ENCODE results near the gene CYTL1.

DNA sequence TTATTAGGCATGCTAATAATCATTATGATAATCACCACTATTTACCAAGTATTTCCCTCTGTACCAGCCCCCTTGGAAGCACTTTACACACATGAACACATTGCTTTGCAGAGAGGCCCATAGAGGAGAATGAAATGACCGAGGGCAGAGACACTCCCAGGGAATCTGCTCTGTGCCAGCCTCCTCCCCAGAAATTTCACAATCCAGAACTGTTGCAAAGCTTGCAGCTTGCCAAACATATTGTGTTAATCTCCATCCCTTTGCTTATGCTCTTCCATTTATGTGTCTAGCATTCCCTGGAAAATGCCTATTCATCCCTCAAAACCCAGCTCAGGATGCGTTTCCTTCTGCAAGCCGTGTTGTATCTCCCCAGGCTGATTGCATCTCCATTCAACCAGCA lies 37.8 kb downstream of the CYTL1 start:
- TF ChIP-seq CTCF (IDR thresholded peaks at IDR 0.05) (no peak), POLR2A (IDR thresholded peaks at IDR 0.05) (no peak)

All from heart left ventricle (tissue), 13 donors.